Retinal pigment epithelial cell (primary cell): ENCODE measurements around the gene PRSS53.

ENCODE experiments used
- DNase-seq: peaks from one replicate; pipeline ENCODE4 v3.0.0-alpha.2; 2010; ENCODE audit warnings: low read depth
- H3K4me3 ChIP-seq: 2 replicates; pipeline ENCODE4 v1.5.1; 2011; ENCODE audit warnings: mild to moderate bottlenecking, low read length, control low read depth, moderate library complexity
- CTCF ChIP-seq: conservative IDR thresholded peaks from 2 replicates; pipeline ENCODE4 v1.5.1; 2011; ENCODE audit warnings: low read depth, low read length, control low read depth, inconsistent platforms

PRSS53 gene

GRCh38 chr16:31033709-31034492, 54.8 kb downstream of the PRSS53 start:
- DNase-seq = no peak
- no peak for TF ChIP-seq CTCF

More at GRCh38 chr16:31033709-31034492, 54.8 kb downstream of the PRSS53 start:
- peak overlapping the region; percentile 99 for H3K4me3 ChIP-seq
